IPS DF 4.7 (cell line): ENCODE results near the gene SIGLEC7.
"Not testable (repeated sequence)": the region's sequence is repeated elsewhere in the genome, so short reads cannot be mapped to it uniquely, and the experiment has no call there.

ENCODE experiments used
- DNase-seq: peaks from one replicate; pipeline ENCODE4 v3.0.0-alpha.2; 2013; ENCODE audit warnings: low spot score; ENCODE audit errors: extremely low read depth

Gene SIGLEC7

GRCh38 chr19:51138549-51138979 lies 3.5 kb upstream of the SIGLEC7 start:
- DNase-seq: no peak

GRCh38 chr19:51139299-51140014 lies 2.6 kb upstream of the SIGLEC7 start:
- no peak for DNase-seq

- no peak for DNase-seq
Measured at GRCh38 chr19:51140441-51140840, 1.7 kb upstream of the SIGLEC7 start.

- DNase-seq: no peak
Measured at GRCh38 chr19:51141181-51141580, 920 bp upstream of the SIGLEC7 start.

- DNase-seq: not testable (repeated sequence)
Measured at GRCh38 chr19:51142809-51143475, 841 bp downstream of the SIGLEC7 start.

- DNase-seq: no peak
Measured at GRCh38 chr19:51143486-51143885, 1.4 kb downstream of the SIGLEC7 start.

- DNase-seq: no peak
Measured at GRCh38 chr19:51144482-51145045, 2.5 kb downstream of the SIGLEC7 start.

- no peak for DNase-seq
Measured at GRCh38 chr19:51145916-51146493, 3.9 kb downstream of the SIGLEC7 start.

- DNase-seq: no peak
Measured at GRCh38 chr19:51146751-51147150, 4.7 kb downstream of the SIGLEC7 start.

- DNase-seq: no peak
Measured at GRCh38 chr19:51147663-51148062, 5.6 kb downstream of the SIGLEC7 start.

GRCh38 chr19:51148580-51148979 lies 6.5 kb downstream of the SIGLEC7 start:
- DNase-seq: no peak

- DNase-seq: no peak
Measured at GRCh38 chr19:51150627-51151026, 8.5 kb downstream of the SIGLEC7 start.

GRCh38 chr19:51156710-51157109 lies 14.6 kb downstream of the SIGLEC7 start:
- DNase-seq: no peak

- no peak for DNase-seq
Measured at GRCh38 chr19:51157265-51157664, 15.2 kb downstream of the SIGLEC7 start.

- DNase-seq: peak; percentile 64
Measured at GRCh38 chr19:51158474-51159129, 16.5 kb downstream of the SIGLEC7 start.

GRCh38 chr19:51159656-51160055 lies 17.6 kb downstream of the SIGLEC7 start:
- DNase-seq: no peak

- DNase-seq: no peak
Measured at GRCh38 chr19:51161266-51161665, 19.2 kb downstream of the SIGLEC7 start.

GRCh38 chr19:51161867-51162496 lies 19.9 kb downstream of the SIGLEC7 start:
- DNase-seq: no peak

- DNase-seq: no peak
Measured at GRCh38 chr19:51163257-51163656, 21.2 kb downstream of the SIGLEC7 start.

GRCh38 chr19:51164215-51164614 lies 22.1 kb downstream of the SIGLEC7 start:
- no peak for DNase-seq

GRCh38 chr19:51166846-51167490 lies 24.9 kb downstream of the SIGLEC7 start:
- no peak for DNase-seq
